HTR-8/SVneo (cell line): ENCODE data around the gene HIVEP1.

Experiments
- DNase-seq: peaks from one replicate; pipeline ENCODE4 v3.0.0; 2011; ENCODE audit warnings: low spot score, mixed read lengths; ENCODE audit not compliant: insufficient read length
- FAIRE-seq: peaks from 2 replicates; lab custom pipeline; 2011; peaks lifted over from hg19 to GRCh38; lab: Jason Lieb, UNC

HIVEP1 gene

DNA sequence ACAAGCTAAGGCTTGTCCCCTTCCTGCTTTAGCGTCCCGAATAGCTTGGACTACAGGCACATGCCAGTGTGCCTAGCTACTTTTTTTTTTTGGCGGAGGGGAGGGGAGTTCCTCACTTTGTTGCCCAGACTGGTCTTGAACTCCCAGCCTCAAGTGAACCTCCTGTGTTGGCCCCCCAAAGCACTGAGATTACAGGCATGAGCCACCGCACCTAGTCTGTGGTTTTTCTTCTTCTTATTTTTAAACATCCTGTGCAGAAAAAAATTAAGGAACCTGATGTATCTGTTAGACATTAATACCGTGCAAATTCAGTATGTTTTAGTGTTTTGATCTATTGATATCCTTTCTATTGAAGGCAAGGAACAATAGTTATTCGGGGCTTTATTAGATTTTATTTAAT, 25.7 kb downstream of the HIVEP1 start:
- FAIRE-seq (no peak), DNase-seq (no peak)

DNA sequence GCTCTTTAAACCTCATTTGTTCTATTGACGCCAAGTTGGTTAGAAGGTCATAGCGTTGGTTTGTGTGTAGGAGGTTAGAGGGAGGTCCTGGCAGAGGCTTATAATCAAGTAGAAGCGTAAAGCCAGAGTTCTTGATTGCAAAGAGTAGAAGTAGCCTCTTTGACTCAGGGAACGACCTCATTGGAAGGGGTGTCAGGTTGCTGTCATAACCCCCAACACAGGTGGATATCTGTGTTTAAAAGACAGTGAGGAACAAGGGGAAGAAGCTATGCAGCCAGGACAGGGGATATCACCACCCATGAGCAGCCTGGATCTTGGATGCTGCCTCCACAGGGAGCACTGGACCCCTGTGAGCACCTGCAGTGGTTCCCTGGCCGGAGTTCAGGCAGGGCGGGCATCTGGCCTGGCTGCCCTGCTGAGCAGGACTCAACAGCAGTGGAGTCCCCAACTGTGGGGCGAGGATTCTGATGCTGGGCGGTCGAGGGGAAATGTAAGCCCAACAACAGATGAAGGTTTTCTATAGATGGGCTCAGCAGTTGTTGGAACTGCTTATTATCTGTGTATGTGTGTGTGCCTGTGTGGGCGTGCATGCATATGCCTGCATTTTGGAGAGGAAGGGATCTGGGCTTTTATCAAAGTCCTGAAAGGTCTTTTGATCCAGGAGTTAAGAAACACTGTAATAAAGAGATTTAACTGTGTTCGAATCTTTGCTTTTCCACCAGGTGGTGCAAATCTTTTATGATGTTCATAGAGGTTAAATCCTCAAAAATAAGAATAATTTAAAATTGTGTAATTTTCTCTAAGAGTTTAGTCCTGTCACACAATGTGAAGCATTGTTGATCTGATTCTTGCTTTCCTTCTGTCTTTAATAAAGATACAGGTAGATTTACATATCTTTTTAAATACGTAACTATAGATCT, 27.7 kb downstream of the HIVEP1 start:
- DNase-seq (no peak), FAIRE-seq (no peak)

GRCh38 chr6:12047304-12047703, 35.2 kb downstream of the HIVEP1 start:
- DNase-seq (no peak), FAIRE-seq (no peak)

DNA sequence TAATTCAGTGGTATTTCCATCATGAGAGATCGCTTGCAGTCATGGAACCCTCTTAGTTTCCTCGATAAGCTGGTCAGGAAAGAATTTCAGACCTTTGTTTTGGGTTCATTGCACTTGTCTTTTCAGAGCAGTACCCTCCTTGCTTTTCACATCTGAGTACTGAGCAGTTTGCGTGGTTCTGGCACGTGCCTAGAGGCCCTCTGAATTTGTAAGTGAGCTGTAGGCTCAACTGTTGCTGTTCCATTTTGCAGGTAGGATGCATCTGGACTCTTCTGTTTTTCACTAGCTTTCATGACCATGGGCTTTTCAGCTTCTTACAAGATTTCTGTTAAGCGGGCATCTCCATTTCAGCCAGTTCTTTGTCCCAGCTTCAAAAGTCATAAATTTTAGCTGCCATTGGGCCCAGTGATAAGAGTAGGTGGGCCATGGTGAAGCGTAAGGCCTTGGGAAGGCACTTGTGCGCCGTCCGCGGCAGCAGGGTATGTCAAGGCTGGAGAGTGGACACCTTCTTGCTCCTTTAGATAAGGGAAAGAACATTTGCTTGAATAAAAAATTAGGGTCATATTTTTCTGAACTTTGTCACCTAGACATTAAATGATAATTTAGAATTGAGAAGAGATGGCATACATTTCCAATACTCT, 35.8 kb downstream of the HIVEP1 start:
- FAIRE-seq = no peak
- no peak for DNase-seq

- FAIRE-seq (no peak), DNase-seq (no peak)
Measured at GRCh38 chr6:12048609-12049008, 36.5 kb downstream of the HIVEP1 start.

- FAIRE-seq (no peak), DNase-seq (no peak)
Measured at GRCh38 chr6:12049165-12049564, 37.1 kb downstream of the HIVEP1 start.

GRCh38 chr6:12051861-12052368, 39.8 kb downstream of the HIVEP1 start:
- no peak for FAIRE-seq
- no peak for DNase-seq

DNA sequence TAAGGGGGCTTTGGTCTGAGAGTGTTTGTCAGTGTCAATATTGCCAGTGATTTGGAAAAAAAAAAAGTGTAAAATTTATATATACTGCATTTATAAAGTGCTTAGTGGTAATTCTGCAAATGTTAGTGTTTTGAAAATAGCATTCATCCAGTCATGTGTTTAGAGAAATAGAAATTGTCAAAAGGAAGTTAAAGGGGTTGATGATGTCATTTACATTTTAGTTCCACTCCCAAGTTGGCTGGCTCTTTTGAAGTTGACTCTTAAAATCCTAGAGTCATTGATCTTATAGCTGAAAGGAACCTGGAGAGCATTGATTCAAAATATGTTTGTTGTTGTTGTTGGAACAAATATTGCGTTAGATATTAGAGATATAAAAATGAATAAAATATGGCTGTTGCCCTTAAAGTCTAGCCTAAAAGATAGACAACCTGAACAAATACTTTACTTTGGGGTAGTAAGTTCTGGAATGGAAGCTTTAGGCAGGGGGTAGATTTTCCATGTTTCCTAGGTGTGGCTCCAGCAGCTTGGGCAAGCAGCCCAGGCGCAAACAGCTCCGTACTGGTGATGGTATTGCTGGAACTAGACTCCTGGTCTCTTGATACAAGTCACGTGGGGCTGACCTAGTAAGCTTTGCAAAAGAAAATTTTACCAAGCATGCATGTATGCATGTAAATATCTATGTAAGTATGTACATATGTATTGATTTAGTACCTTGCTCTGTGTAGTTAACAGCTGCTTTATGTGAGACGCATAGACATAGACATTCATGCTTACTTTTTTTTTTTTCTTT, 46.3 kb downstream of the HIVEP1 start:
- no peak for DNase-seq
- FAIRE-seq = no peak

GRCh38 chr6:12060780-12061609, 48.9 kb downstream of the HIVEP1 start:
- DNase-seq (no peak), FAIRE-seq (no peak)

DNA sequence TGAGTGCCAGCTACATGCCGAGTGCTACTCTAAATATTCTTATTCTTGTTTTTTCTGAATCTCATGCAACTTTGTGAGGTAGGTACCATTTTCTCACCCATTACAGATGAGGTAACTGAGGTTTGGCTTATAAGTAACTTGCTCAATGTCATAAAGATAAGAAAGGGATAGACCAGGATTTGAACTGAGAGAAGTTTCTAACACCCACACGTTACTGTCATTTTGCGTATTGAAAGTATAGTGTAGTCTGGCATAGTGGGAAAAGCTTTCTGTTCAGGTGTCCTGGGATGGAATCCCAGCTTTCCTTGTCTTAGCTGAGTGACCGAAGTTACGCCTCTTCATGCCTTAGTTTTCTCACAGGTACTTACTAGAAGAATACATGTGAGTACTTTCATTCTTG, 50.5 kb downstream of the HIVEP1 start:
- FAIRE-seq = no peak

DNA sequence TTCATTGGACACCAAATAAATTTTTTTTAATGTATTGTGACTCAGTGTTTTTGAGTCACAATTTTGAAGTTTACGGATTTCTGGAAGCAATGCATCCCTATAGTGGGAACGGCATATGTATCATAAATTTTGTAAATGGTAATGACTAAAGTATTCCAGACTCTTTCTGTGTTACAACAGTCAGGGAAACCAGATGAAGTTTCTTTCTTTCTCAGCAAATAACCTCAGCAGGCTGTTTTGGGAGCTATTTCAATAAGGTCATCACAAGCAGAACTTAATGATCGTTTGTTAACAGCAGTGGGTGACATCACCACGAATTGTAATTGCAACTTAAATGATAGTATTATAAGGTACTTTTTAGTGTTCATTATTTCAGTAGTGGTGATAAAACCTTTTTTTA, 52.0 kb downstream of the HIVEP1 start:
- DNase-seq (no peak), FAIRE-seq (no peak)

More for the DNA sequence above, 50.5 kb downstream of the HIVEP1 start:
- no peak for DNase-seq

- FAIRE-seq = no peak
Measured at GRCh38 chr6:12064538-12065071, 52.5 kb downstream of the HIVEP1 start.

DNA sequence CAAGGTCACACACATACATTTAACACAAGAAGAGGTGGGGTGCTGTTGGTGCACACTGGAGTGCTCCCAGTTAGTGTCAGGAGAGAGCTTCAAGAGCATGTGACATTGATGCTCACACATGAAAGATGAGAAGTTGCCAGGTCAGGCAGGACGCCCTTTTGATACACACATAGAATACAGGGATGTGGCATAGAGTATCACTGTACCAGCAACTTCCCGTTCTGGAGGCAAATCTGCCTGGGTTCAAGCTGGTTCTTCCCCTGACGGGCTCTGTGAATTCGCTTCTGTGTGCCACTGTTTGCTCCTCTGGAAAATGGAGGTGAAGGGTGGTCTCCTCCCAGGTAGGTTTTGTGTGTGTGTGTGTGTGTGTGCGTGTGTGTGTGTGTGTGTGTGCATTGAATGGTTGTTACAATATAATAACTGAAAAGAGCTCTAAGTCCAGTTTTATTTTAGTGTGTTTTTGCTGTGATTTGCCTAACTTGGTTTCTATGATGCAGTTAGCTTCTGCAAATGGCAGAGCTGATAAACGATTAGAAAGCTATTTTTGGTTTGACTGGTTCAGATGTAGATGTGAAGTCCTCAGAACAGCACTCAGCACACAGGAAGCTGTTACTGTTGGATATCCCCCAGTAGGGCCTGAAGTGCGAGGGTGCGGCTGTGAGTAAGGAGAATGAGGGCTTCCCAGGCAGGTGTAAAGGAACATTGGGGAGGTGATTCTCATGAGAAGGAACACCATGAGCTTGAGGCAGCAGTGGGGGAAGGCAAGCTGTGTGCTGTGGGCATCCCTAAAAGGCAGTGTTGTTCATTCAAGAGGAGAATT, 53.4 kb downstream of the HIVEP1 start:
- FAIRE-seq (no peak), DNase-seq (no peak)

More at GRCh38 chr6:12064538-12065071, 52.5 kb downstream of the HIVEP1 start:
- DNase-seq = no peak

- FAIRE-seq (no peak), DNase-seq (no peak)
Measured at GRCh38 chr6:12066297-12066696, 54.2 kb downstream of the HIVEP1 start.

DNA sequence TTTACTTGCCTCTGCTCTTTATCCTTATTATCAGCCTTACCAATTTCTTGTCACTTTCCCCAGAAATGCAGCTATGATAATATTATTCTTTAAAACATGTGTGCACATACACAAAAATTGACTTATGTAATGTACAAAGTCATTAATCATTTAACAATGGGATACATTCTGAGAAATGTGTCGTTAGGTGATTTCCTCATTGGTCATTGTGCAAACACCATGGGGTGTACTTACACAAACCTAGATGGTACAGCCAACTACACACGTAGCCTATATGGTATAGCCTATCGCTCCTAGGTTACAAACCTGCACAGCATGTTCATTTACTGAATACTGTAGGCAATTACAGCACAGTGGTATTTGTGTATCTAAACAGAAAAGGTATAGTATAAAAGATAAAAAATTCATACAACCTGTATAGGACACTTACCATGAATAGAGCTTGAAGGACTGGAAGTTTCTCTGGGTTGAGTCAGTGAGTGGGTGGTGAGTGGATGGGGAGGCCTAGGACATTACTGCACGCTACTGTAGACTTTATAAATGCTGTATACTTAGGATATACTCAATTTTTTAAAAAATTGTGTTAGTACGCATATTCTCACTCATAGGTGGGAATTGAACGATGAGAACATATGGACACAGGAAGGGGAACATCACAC, 56.9 kb downstream of the HIVEP1 start:
- FAIRE-seq (no peak), DNase-seq (no peak)

GRCh38 chr6:12069891-12070529, 57.9 kb downstream of the HIVEP1 start:
- no peak for FAIRE-seq
- no peak for DNase-seq

GRCh38 chr6:12071064-12071615, 59.0 kb downstream of the HIVEP1 start:
- DNase-seq (no peak), FAIRE-seq (no peak)
